Uterus (tissue), 2 donors: ENCODE results near the gene PRKD1.

Experiments used
- CTCF ChIP-seq, 4 experiments: fragments of 200-600 bp in 2 of 4; fragments of 450-650 bp in 2 of 4; sonication (generic) in 2 of 4; IDR thresholded peaks; one replicate each; pipeline ENCODE4 v1.5.1; 2016 to 2019; ENCODE audit warnings: antibody characterized with exemption in 4 of 4, mild to moderate bottlenecking in 2 of 4, moderate library complexity in 1 of 4
- POLR2A ChIP-seq, 2 donors: fragments of 450-650 bp; IDR thresholded peaks; one replicate each; pipeline ENCODE4 v1.6.1; 2016; ENCODE audit warnings: antibody characterized with exemption in 2 of 2, mild to moderate bottlenecking in 1 of 2, moderate library complexity in 1 of 2

- TF ChIP-seq CTCF (IDR thresholded peaks at IDR 0.05) (no peak), POLR2A (IDR thresholded peaks at IDR 0.05) (no peak)
Observed at GRCh38 chr14:29789475-29789874, 138.2 kb downstream of the PRKD1 start.
